BE2C (cell line): Measurements from ENCODE around the gene MTCL1.

Experiments used
- DNase-seq: peaks from one replicate; pipeline ENCODE4 v3.0.0-alpha.2; 2020
- H3K27me3 ChIP-seq: fragments of 250-450 bp; sonication (Bioruptor Pico); 2 replicates; pipeline ENCODE4 v1.5.1; 2020; ENCODE audit warnings: mild to moderate bottlenecking
- H3K36me3 ChIP-seq: fragments of 250-450 bp; sonication (Bioruptor Pico); 2 replicates; pipeline ENCODE4 v1.5.1; 2020; ENCODE audit warnings: mild to moderate bottlenecking
- H3K4me1 ChIP-seq: fragments of 250-450 bp; sonication (Bioruptor Pico); 2 replicates; pipeline ENCODE4 v1.5.1; 2020
- H3K4me3 ChIP-seq: 2 replicates; pipeline ENCODE4 v1.5.1; 2011; ENCODE audit warnings: low read depth, low read length
- H3K9me3 ChIP-seq: fragments of 250-450 bp; sonication (Bioruptor Pico); 2 replicates; pipeline ENCODE4 v1.5.1; 2020
- CTCF ChIP-seq: IDR thresholded peaks from 2 replicates; pipeline ENCODE4 v1.5.1; 2012; ENCODE audit warnings: mild to moderate bottlenecking, low read depth, low read length

The MTCL1 gene

GRCh38 chr18:8823530-8823929 is 118.2 kb downstream of the MTCL1 start:
- H3K4me3 ChIP-seq: no peak overlapping the region
- peaks cover 5% of the 10 kb centered on the region; the same call in 1 of the 2 replicates for H3K36me3 ChIP-seq
- DNase-seq: no peak
- H3K27me3 ChIP-seq: no peaks in the 10 kb centered on the region
- H3K9me3 ChIP-seq: no peaks in the 10 kb centered on the region
- H3K4me1 ChIP-seq: no peaks in the 10 kb centered on the region
- TF ChIP-seq CTCF: no peak

GRCh38 chr18:8824846-8825245 is 119.5 kb downstream of the MTCL1 start:
- no peak for DNase-seq
- Histone ChIP-seq H3K36me3 (peaks cover 5% of the 10 kb centered on the region; the same call in 1 of the 2 replicates), H3K4me1 (no peaks in the 10 kb centered on the region), H3K4me3 (no peak overlapping the region), H3K9me3 (no peaks in the 10 kb centered on the region), H3K27me3 (no peaks in the 10 kb centered on the region)
- TF ChIP-seq CTCF: no peak

GRCh38 chr18:8825273-8825672 is 119.9 kb downstream of the MTCL1 start:
- no peak for TF ChIP-seq CTCF
- no peaks in the 10 kb centered on the region for H3K27me3 ChIP-seq
- no peaks in the 10 kb centered on the region for H3K4me1 ChIP-seq
- H3K36me3 ChIP-seq: peaks cover 5% of the 10 kb centered on the region; the same call in 1 of the 2 replicates
- no peak for DNase-seq
- no peaks in the 10 kb centered on the region for H3K9me3 ChIP-seq
- H3K4me3 ChIP-seq: no peak overlapping the region

DNA sequence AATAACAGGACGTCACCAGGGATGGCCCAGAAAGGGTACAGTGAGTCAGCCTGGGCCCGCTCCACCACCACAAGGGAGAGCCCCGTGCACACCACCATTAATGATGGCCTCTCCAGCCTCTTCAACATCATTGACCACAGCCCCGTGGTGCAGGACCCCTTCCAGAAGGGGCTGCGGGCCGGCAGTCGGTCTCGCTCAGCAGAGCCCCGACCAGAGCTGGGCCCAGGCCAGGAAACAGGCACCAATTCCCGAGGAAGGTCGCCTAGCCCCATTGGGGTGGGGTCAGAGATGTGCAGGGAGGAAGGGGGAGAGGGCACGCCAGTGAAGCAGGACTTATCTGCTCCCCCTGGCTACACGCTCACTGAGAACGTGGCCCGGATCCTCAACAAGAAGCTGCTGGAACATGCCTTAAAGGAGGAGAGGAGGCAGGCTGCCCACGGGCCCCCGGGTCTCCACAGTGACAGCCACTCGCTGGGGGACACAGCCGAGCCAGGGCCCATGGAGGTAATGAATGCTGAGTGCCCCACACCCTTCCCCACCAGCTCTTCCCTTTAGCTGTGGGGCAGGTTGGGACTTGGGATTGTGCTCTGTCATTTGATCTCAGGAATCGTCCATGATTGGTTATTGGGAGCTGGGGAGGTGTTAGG is 120.5 kb downstream of the MTCL1 start:
- no peak for TF ChIP-seq CTCF
- Histone ChIP-seq H3K36me3 (peaks cover under 1% of the 10 kb centered on the region; the same call in 1 of the 2 replicates), H3K4me3 (no peak overlapping the region), H3K4me1 (no peaks in the 10 kb centered on the region), H3K27me3 (no peaks in the 10 kb centered on the region), H3K9me3 (no peaks in the 10 kb centered on the region)
- DNase-seq: no peak

- Histone ChIP-seq H3K27me3 (no peaks in the 10 kb centered on the region), H3K36me3 (no peaks in the 10 kb centered on the region), H3K9me3 (no peaks in the 10 kb centered on the region), H3K4me1 (no peaks in the 10 kb centered on the region), H3K4me3 (no peak overlapping the region)
- TF ChIP-seq CTCF: no peak
- no peak for DNase-seq
Observed at GRCh38 chr18:8826514-8826913, 121.2 kb downstream of the MTCL1 start.

DNA sequence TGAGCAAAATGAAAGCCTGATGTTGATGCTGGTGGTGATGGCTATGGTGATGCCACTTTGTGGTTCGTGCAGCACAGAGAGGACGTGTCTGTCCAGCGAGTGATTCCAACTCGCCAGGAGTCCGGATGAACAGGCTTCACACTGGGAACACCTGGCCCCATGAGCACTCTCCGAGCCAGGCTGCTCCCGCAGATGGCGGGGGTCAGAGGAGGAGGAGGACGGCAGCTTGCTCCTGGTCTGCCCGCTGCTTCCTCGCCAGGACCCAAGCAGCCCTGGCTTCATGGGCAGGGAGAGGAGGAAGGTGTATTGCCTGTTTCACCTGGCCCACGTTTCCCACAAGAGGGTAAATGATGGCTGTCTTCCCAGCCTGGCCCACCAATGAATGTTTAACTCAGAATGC is 121.6 kb downstream of the MTCL1 start:
- DNase-seq: no peak
- H3K4me1 ChIP-seq: no peaks in the 10 kb centered on the region
- no peak for TF ChIP-seq CTCF
- H3K27me3 ChIP-seq: no peaks in the 10 kb centered on the region
- H3K9me3 ChIP-seq: no peaks in the 10 kb centered on the region
- H3K4me3 ChIP-seq: no peak overlapping the region
- no peaks in the 10 kb centered on the region for H3K36me3 ChIP-seq
